Mesenchymal stem cell (in vitro differentiated cells and primary cell): ENCODE measurements around the gene PIK3CD.

Source experiments
- DNase-seq: peaks from one replicate; pipeline ENCODE4 v3.0.0-alpha.2; 2013
- H2AFZ ChIP-seq: one replicate; pipeline ENCODE4 v1.6.1; 2013; ENCODE audit warnings: low read depth, mild to moderate bottlenecking, control low read depth, inconsistent platforms, low read length, moderate library complexity
- H2AK5ac ChIP-seq: 2 replicates; pipeline ENCODE4 v1.6.1; 2013; ENCODE audit warnings: low read length, moderate library complexity, mild to moderate bottlenecking, inconsistent platforms; ENCODE audit not compliant: severe bottlenecking
- H2BK120ac ChIP-seq: one replicate; pipeline ENCODE4 v1.6.1; 2013; ENCODE audit warnings: low read depth, mild to moderate bottlenecking, inconsistent platforms, low read length, moderate library complexity
- H2BK12ac ChIP-seq, 2 experiments: one replicate each; pipeline ENCODE4 v1.6.1; 2013; ENCODE audit warnings: inconsistent platforms in 2 of 2, low read length in 2 of 2, mild to moderate bottlenecking in 2 of 2, moderate library complexity in 2 of 2, control low read depth in 1 of 2
- H2BK15ac ChIP-seq: one replicate; pipeline ENCODE4 v1.6.1; 2013; ENCODE audit warnings: mild to moderate bottlenecking, low read depth, inconsistent platforms; ENCODE audit not compliant: poor library complexity, severe bottlenecking
- H2BK5ac ChIP-seq: 2 replicates; pipeline ENCODE4 v1.6.1; 2013; ENCODE audit warnings: low read depth, mild to moderate bottlenecking, low read length, control low read depth, inconsistent platforms; ENCODE audit not compliant: poor library complexity, severe bottlenecking
- H3K14ac ChIP-seq, 2 experiments: one replicate each; pipeline ENCODE4 v1.6.1; 2013; ENCODE audit warnings: inconsistent platforms in 2 of 2, low read length in 2 of 2, control low read depth in 1 of 2, mild to moderate bottlenecking in 1 of 2, moderate library complexity in 1 of 2
- H3K18ac ChIP-seq, 2 experiments: one replicate each; pipeline ENCODE4 v1.6.1; 2013; ENCODE audit warnings: inconsistent platforms in 2 of 2, low read length in 2 of 2, control low read depth in 1 of 2, low read depth in 1 of 2, mild to moderate bottlenecking in 1 of 2
- H3K23ac ChIP-seq, 2 experiments: one replicate each; pipeline ENCODE4 v1.6.1; 2013; ENCODE audit warnings: inconsistent platforms in 2 of 2, low read length in 2 of 2, mild to moderate bottlenecking in 2 of 2, moderate library complexity in 2 of 2, control low read depth in 1 of 2
- H3K27ac ChIP-seq: 2 replicates; pipeline ENCODE4 v1.5.1; 2013; ENCODE audit warnings: mild to moderate bottlenecking, moderate library complexity, low read length, control low read depth, inconsistent platforms; ENCODE audit not compliant: poor library complexity, severe bottlenecking
- H3K27me3 ChIP-seq, 2 experiments: 2 replicates each; pipeline versions ENCODE4 v1.6.1 to v1.7.0; 2013; ENCODE audit warnings: low read length in 2 of 2, mild to moderate bottlenecking in 2 of 2, moderate library complexity in 2 of 2, control low read depth in 1 of 2, inconsistent platforms in 1 of 2; ENCODE audit not compliant: control insufficient read depth in 1 of 2, insufficient read depth in 1 of 2
- H3K36me3 ChIP-seq, 2 experiments: 2 replicates each; pipeline versions ENCODE4 v1.6.1 to v1.7.0; 2013; ENCODE audit warnings: low read length in 2 of 2, control low read depth in 1 of 2, inconsistent platforms in 1 of 2, low read depth in 1 of 2, mild to moderate bottlenecking in 1 of 2; ENCODE audit not compliant: insufficient read depth in 2 of 2, control insufficient read depth in 1 of 2
- H3K4ac ChIP-seq, 2 experiments: one replicate each; pipeline ENCODE4 v1.6.1; 2013; ENCODE audit warnings: inconsistent platforms in 2 of 2, low read length in 2 of 2, mild to moderate bottlenecking in 2 of 2, moderate library complexity in 2 of 2, control low read depth in 1 of 2, low read depth in 1 of 2
- H3K4me1 ChIP-seq: 2 replicates; pipeline ENCODE4 v1.6.1; 2013; ENCODE audit warnings: low read depth, low read length, control low read depth; ENCODE audit not compliant: control insufficient read depth, insufficient read depth
- H3K4me2 ChIP-seq: 2 replicates; pipeline ENCODE4 v1.6.1; 2013; ENCODE audit warnings: low read length, mild to moderate bottlenecking, inconsistent platforms; ENCODE audit not compliant: poor library complexity, severe bottlenecking
- H3K4me3 ChIP-seq, 2 experiments: 2 replicates each; pipeline versions ENCODE4 v1.5.1 to v1.7.0; 2013; ENCODE audit warnings: low read length in 2 of 2, mild to moderate bottlenecking in 2 of 2, control low read depth in 1 of 2, low read depth in 1 of 2; ENCODE audit not compliant: insufficient read depth in 1 of 2
- H3K79me1 ChIP-seq: replicated peaks from 2 replicates; pipeline ENCODE4 v1.6.1; 2013; ENCODE audit warnings: mild to moderate bottlenecking, control low read depth, low read length, inconsistent platforms; ENCODE audit not compliant: poor library complexity, severe bottlenecking
- H3K9ac ChIP-seq: 2 replicates; pipeline ENCODE4 v1.7.0; 2013; ENCODE audit warnings: mild to moderate bottlenecking, low read length, moderate library complexity
- H3K9me3 ChIP-seq: 2 replicates; pipeline ENCODE4 v1.7.0; 2013; ENCODE audit warnings: mild to moderate bottlenecking, low read length; ENCODE audit not compliant: control insufficient read depth
- H4K8ac ChIP-seq: one replicate; pipeline ENCODE4 v1.6.1; 2013; ENCODE audit warnings: inconsistent platforms, mild to moderate bottlenecking, low read length, moderate library complexity
- H4K91ac ChIP-seq: one replicate; pipeline ENCODE4 v1.6.1; 2013; ENCODE audit warnings: mild to moderate bottlenecking, low read length, inconsistent platforms
- WGBS: methylation state at CpG from one replicate; pipeline ENCODE4 v1.1.7; 2013; ENCODE audit warnings: mixed read lengths; 5-methylcytosine and 5-hydroxymethylcytosine counted together

Gene PIK3CD

DNA sequence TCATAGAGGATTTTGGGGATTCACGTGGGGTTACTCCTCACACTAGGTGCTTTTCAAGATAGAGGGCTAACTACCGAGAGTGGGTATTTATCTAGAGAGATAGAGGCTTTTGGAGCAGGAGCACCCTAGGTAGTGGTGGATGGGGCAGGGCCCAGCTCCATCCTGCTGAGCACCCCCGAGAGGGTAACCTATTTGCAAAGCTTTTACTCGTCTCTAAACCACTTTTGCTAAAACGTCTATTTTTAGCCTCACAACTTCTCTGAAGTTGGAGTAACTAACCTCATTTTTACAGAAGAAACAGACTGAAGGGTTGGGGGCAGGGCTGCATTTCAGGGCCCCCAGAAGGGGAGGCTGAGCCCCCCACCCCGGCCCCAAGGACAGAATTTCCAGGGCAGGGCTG, 12.3 kb upstream of the PIK3CD start:
- no peak overlapping the region for H2BK120ac ChIP-seq
- H3K18ac ChIP-seq = no peak overlapping the region
- H2BK12ac ChIP-seq = no peak overlapping the region
- peaks cover 0 to 8% of the 10 kb centered on the region in 2 experiments for H3K27me3 ChIP-seq
- H3K4me2 ChIP-seq = no peak overlapping the region
- no peak overlapping the region for H3K27ac ChIP-seq
- no peak for DNase-seq
- no peaks in the 10 kb centered on the region for H3K36me3 ChIP-seq
- H2AFZ ChIP-seq = no peak overlapping the region
- no peak overlapping the region for H4K91ac ChIP-seq
- no peak overlapping the region for H3K14ac ChIP-seq
- no peak overlapping the region for H3K9ac ChIP-seq
- no peaks in the 10 kb centered on the region for H3K79me1 ChIP-seq
- no peaks in the 10 kb centered on the region for H3K4me1 ChIP-seq
- H4K8ac ChIP-seq = no peak overlapping the region
- no peak overlapping the region for H2BK5ac ChIP-seq
- WGBS = 73% methylated on average over 6 of the region's 6 CpGs
- H3K23ac ChIP-seq = no peak overlapping the region
- no peak overlapping the region for H2BK15ac ChIP-seq
- peaks cover 14% of the 10 kb centered on the region for H3K9me3 ChIP-seq
- H3K4me3 ChIP-seq = no peak overlapping the region
- H2AK5ac ChIP-seq = no peak overlapping the region
- no peak overlapping the region for H3K4ac ChIP-seq

DNA sequence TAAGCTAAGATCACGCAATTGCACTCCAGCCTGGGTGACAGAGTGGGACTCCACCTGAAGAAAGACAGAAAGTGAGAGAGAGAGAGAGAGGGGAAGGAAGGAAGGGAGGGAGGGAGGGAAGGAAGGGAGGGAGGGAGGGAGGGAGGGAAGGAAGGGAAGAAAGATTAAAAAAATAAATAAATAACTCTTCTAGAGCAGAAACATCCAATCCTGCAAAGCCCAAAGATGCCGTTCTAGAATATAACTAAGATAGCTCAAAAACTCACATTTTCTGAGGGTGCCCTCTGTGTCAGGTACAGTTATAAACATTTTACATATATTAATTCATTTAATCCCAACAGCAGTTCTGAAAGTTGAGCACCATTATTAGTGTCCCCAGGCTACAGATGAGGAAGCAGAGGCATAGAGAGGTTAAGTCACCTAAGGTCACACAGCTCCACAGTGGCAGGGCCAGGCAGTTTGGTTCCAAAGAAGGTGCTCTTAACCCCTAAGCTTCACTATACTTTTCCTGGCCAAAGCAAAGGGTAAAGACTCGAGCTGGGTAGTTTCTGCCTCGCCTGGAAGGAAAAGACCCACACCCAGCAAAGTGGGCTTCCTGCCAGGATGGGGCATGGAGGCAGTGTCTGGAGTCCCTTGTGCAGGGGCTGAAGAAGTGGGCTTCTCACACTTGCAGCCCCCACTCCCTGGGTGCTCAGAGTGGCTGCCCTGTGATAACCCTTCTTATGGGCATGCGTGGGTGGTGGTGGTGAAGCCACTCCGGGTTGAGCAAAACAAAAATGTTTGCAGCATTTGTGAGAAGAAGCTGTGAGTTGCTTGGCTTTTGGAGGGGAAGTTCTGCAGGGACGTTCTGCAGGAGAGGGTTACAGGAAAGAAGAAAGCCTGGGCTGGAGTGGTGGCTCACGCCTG, 7.9 kb upstream of the PIK3CD start:
- Histone ChIP-seq H3K4ac (no peak overlapping the region), H2BK120ac (no peak overlapping the region), H3K9ac (no peak overlapping the region), H4K8ac (no peak overlapping the region), H3K27ac (no peak overlapping the region), H4K91ac (no peak overlapping the region), H3K4me3 (no peak overlapping the region), H2BK12ac (no peak overlapping the region), H2AK5ac (no peak overlapping the region), H3K23ac (no peak overlapping the region), H3K4me2 (no peak overlapping the region), H2BK5ac (no peak overlapping the region), H3K79me1 (no peaks in the 10 kb centered on the region), H3K36me3 (no peaks in the 10 kb centered on the region), H3K14ac (no peak overlapping the region), H2AFZ (no peak overlapping the region), H2BK15ac (no peak overlapping the region), H3K4me1 (no peaks in the 10 kb centered on the region), H3K27me3 (peaks cover 0 to 6% of the 10 kb centered on the region in 2 experiments), H3K18ac (no peak overlapping the region), H3K9me3 (no peaks in the 10 kb centered on the region)
- WGBS = 88% methylated on average over 8 of the region's 8 CpGs
- no peak for DNase-seq

DNA sequence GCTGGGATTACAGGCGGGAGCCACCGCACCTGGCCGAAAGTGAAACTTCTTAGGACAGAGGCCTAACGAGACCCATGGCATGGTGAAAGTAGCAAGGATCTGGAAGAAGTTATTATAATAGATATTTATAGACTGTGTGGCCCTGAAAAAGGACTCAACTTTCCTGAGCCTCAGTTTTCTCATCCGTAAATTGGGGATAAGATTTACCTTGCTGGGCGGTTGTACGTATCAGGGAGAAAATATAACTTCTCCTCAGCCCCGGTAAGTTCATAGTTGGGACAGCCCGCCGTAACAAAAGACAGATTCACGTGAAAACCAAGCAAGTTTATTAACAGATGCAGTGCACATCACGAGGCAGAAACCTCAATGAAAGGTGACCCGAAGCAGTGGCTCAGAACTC, 5.5 kb upstream of the PIK3CD start:
- Histone ChIP-seq H2BK15ac (no peak overlapping the region), H3K36me3 (no peaks in the 10 kb centered on the region), H3K27ac (no peak overlapping the region), H4K8ac (no peak overlapping the region), H3K9ac (no peak overlapping the region), H3K9me3 (no peaks in the 10 kb centered on the region), H3K18ac (no peak overlapping the region), H2AFZ (no peak overlapping the region), H2AK5ac (no peak overlapping the region), H4K91ac (no peak overlapping the region), H3K4me2 (no peak overlapping the region), H3K27me3 (peaks cover 4 to 9% of the 10 kb centered on the region in 2 experiments), H2BK120ac (no peak overlapping the region), H2BK12ac (no peak overlapping the region), H2BK5ac (no peak overlapping the region), H3K4me1 (peaks cover under 1% of the 10 kb centered on the region), H3K4me3 (no peak overlapping the region), H3K14ac (no peak overlapping the region), H3K4ac (no peak overlapping the region), H3K79me1 (no peaks in the 10 kb centered on the region), H3K23ac (no peak overlapping the region)
- no peak for DNase-seq
- 94% methylated on average over 13 of the region's 13 CpGs for WGBS

DNA sequence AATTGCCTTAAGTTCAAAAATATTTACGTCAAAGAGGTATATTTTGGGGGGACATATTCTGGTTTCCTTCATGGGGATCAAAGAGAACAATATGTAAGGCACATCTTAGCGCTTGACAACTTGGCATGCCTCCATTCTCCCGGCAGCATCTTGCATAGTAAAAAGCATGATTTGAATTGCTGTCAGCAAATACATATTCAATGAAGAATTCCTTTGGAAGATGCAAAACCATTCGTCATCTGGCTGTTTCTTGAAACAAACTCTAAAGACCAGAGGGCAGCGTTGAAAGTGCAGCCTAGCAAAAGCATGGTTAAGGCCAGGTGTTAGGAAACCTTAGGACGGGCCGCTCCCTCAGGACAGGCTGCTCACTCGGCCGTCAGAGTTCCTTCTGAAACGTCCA, 3.4 kb upstream of the PIK3CD start:
- Histone ChIP-seq H3K9me3 (no peaks in the 10 kb centered on the region), H3K4me3 (no peak overlapping the region), H2BK12ac (no peak overlapping the region), H3K23ac (no peak overlapping the region), H4K91ac (no peak overlapping the region), H4K8ac (no peak overlapping the region), H3K4me2 (no peak overlapping the region), H3K79me1 (peaks cover 4% of the 10 kb centered on the region), H3K18ac (no peak overlapping the region), H3K4ac (no peak overlapping the region), H2AK5ac (no peak overlapping the region), H3K27me3 (peaks cover 6 to 17% of the 10 kb centered on the region in 2 experiments), H2BK15ac (no peak overlapping the region), H2AFZ (no peak overlapping the region), H3K4me1 (peaks cover 13% of the 10 kb centered on the region), H3K27ac (no peak overlapping the region), H3K36me3 (no peaks in the 10 kb centered on the region), H2BK5ac (no peak overlapping the region), H3K9ac (no peak overlapping the region), H3K14ac (no peak overlapping the region), H2BK120ac (no peak overlapping the region)
- 82% methylated on average over 10 of the region's 10 CpGs for WGBS
- no peak for DNase-seq
